HT1080 (cell line): Measurements from ENCODE around the gene NEK1. TPM values are rescaled to one million over a fixed set of nuclear protein-coding genes. Genes with fewer than 3 reads are reported as not detected.
A peak's percentile ranks its signal among the peaks of the same experiment; 100 is the strongest.

Experiments used
- DNase-seq: peaks from one replicate; pipeline ENCODE4 v3.0.0-alpha.2; 2015; ENCODE audit warnings: low read depth
- total RNA-seq: library from RNA; depleted of rRNA; stranded (reverse); fragments of >200 nt; shearing (Covaris generic); gene quantifications from 2 replicates; pipeline ENCODE4 v1.2.3, GENCODE V29; 2014; rRNA removed

The NEK1 gene
- total RNA-seq, 1 experiment from 2014 or later: 4.4 TPM

- no peak for DNase-seq
Observed at GRCh38 chr4:169369634-169370033, 242.7 kb downstream of the NEK1 start.

GRCh38 chr4:169367826-169368225, 244.6 kb downstream of the NEK1 start:
- no peak for DNase-seq

- DNase-seq: no peak
Observed at GRCh38 chr4:169366821-169367220, 245.6 kb downstream of the NEK1 start.

DNA sequence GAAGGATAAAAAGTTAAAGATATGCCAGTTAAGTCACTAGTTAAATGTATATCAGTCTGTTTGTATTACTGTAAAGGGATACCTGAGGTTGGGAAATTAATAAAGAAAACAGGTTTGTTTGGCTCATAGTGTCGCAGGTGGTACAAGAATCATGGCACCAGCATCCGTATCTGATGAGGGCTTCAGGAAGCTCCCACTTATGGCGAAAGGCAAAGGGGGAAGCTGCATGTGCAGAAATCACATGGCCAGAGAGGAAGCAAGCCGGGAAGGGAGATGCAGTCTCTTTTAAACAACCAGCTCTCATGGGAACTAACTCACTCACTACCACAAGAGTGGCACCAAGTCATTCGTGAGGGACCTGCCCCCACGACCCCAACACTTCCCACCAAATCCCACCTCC, 249.8 kb downstream of the NEK1 start:
- DNase-seq: no peak

GRCh38 chr4:169361756-169362155, 250.6 kb downstream of the NEK1 start:
- no peak for DNase-seq

DNA sequence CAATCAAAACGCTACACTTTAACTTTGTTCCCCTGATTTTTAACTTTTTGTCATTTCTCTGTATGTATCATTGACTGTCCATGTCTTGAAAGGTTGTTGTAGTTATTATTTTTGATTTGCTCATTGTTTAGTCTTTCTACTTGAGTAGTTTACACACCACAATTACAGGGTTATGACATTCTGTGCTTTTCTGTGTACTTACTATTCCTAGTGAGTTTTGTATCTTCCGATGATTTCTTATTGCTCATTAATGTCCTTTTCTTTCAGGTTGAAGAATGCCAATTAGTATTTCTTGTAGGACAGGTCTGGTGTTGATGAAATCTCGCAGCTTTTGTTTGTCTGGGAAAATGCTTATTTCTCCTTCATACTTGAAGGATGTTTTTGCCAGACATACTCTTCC, 252.4 kb downstream of the NEK1 start:
- no peak for DNase-seq

GRCh38 chr4:169352360-169352759, 260.0 kb downstream of the NEK1 start:
- DNase-seq: no peak

DNA sequence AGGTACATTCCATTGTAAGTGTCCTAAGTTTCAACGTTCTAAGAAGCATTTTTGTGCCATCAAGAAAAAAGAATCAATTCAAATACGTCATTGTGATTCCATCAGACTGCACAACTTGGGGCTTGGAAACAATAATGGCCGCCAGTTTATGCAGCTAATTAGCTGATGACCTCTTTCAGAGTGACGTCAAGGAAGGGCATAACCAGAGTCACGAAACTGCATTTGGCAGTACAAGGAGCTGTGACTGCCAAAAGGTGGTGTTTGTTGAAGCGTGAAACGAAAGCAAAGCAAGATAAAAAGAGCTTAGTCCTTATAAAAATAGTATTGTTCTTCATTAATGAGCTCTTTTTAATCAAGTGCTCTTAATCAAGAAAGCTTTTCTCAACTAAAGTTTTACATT, 260.5 kb downstream of the NEK1 start:
- DNase-seq: no peak

- no peak for DNase-seq
Observed at GRCh38 chr4:169348541-169348940, 263.8 kb downstream of the NEK1 start.

DNA sequence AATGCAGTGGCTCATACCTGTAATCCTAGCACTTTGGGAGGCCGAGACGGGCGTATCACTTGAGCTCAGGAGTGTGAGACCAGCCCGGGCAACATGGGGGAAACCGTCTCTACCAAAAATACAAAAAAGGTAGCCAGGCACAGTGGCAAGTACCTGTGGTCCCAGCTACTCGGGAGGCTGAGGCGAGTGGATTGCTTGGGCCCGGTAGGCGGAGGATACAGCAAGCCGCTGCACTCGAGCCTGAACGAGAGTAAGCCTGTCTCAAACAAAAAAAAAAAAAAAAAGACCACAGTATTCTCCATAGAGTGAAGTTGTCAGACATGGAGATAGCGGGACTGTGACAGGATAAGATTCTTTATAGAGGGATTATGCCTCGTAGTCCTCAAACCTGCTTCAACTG, 265.5 kb downstream of the NEK1 start:
- no peak for DNase-seq

- DNase-seq: peak; percentile 97
Observed at GRCh38 chr4:169345316-169345721, 267.1 kb downstream of the NEK1 start.

Other genes starting within 250 kb of the NEK1 start
- 16.5 and 21.8 TPM in 2 replicates for gene CLCN3, start 8.0 kb upstream of the NEK1 start, total RNA-seq
- gene HPF1, start 145.4 kb upstream of the NEK1 start, total RNA-seq: 30.9 and 31.7 TPM in 2 replicates